HCT116 (cell line): Measurements from ENCODE around the gene NFIX.

Experiments
- EGR1 ChIP-seq: IDR thresholded peaks from 2 replicates; pipeline ENCODE4 v1.6.1; 2012; ENCODE audit warnings: low read depth
- EZH2 ChIP-seq: fragments of 200-600 bp; sonication (generic); IDR thresholded peaks from 2 replicates; pipeline ENCODE4 v1.6.1; 2017; ENCODE audit warnings: antibody characterized with exemption, mixed run types
- EZH2phosphoT487 ChIP-seq: fragments of 200-600 bp; IDR thresholded peaks from 2 replicates; pipeline ENCODE4 v1.6.1; 2018; ENCODE audit warnings: antibody characterized with exemption, borderline replicate concordance
- JUND ChIP-seq: IDR thresholded peaks from 2 replicates; pipeline ENCODE4 v1.6.1; 2012
- POLR2A ChIP-seq: IDR thresholded peaks from 2 replicates; pipeline ENCODE4 v1.7.0; 2011; ENCODE audit warnings: borderline replicate concordance; ENCODE audit not compliant: insufficient read depth, insufficient read length; ENCODE audit errors: extremely low read depth
- POLR2AphosphoS5 ChIP-seq: IDR thresholded peaks from 2 replicates; pipeline ENCODE4 v1.6.1; 2011; ENCODE audit warnings: mild to moderate bottlenecking, low read depth, low read length, moderate library complexity
- SIN3A ChIP-seq: IDR thresholded peaks from 2 replicates; pipeline ENCODE4 v1.6.1; 2012; ENCODE audit warnings: low read depth
- YY1 ChIP-seq: IDR thresholded peaks from 2 replicates; pipeline ENCODE4 v1.6.1; 2011; ENCODE audit warnings: low read length, low read depth, moderate library complexity, mild to moderate bottlenecking; ENCODE audit not compliant: insufficient replicate concordance; ENCODE audit errors: extremely low read depth
- TF ChIP-seq, protein P1 (sequence below): IDR thresholded peaks from 2 replicates; pipeline ENCODE4 v1.6.1; 2011; ENCODE audit warnings: mild to moderate bottlenecking, low read length, moderate library complexity; ENCODE audit not compliant: insufficient replicate concordance; ENCODE audit errors: extremely low read depth
- TF ChIP-seq, protein P2 (sequence below), 3 experiments: fragments of 200-600 bp in 1 of 3; sonication (generic) in 1 of 3; IDR thresholded peaks in 2 of 3; conservative IDR thresholded peaks in 1 of 3; 2 replicates each; pipeline ENCODE4 v1.5.1; 2012 to 2017; ENCODE audit warnings: low read depth in 2 of 3, low read length in 2 of 3, antibody characterized with exemption in 1 of 3, borderline replicate concordance in 1 of 3, control low read depth in 1 of 3, mild to moderate bottlenecking in 1 of 3, mixed read lengths in 1 of 3, mixed run types in 1 of 3, moderate library complexity in 1 of 3; ENCODE audit not compliant: insufficient read depth in 1 of 3
- TF ChIP-seq, protein P3 (sequence below): IDR thresholded peaks from 2 replicates; pipeline ENCODE4 v1.6.1; 2012; ENCODE audit warnings: low read depth

DNA sequence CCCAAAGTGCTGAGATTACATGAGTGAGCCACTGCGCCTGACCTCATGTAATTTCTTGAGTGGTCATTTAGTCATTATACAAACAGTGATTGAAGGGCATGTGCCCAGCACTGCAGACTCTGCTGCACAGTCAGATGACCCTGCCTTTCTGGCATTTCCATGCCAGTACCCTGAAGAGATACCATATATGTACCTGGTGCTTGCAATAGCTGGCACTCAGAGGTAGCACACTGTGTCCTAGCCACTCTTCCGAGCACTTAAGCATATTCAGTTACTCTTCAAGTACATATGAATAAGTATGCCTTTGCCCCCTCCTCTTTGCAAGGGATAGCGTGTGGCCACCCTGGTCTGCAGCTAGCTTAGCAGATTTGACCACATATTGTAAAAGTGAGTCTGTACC lies 139.4 kb downstream of the NFIX start:
- no peak for TF ChIP-seq SIN3A
- TF ChIP-seq, protein P1, sequence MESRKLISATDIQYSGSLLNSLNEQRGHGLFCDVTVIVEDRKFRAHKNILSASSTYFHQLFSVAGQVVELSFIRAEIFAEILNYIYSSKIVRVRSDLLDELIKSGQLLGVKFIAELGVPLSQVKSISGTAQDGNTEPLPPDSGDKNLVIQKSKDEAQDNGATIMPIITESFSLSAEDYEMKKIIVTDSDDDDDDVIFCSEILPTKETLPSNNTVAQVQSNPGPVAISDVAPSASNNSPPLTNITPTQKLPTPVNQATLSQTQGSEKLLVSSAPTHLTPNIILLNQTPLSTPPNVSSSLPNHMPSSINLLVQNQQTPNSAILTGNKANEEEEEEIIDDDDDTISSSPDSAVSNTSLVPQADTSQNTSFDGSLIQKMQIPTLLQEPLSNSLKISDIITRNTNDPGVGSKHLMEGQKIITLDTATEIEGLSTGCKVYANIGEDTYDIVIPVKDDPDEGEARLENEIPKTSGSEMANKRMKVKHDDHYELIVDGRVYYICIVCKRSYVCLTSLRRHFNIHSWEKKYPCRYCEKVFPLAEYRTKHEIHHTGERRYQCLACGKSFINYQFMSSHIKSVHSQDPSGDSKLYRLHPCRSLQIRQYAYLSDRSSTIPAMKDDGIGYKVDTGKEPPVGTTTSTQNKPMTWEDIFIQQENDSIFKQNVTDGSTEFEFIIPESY, result no peak
- no peak for TF ChIP-seq POLR2A
- TF ChIP-seq, protein P2, sequence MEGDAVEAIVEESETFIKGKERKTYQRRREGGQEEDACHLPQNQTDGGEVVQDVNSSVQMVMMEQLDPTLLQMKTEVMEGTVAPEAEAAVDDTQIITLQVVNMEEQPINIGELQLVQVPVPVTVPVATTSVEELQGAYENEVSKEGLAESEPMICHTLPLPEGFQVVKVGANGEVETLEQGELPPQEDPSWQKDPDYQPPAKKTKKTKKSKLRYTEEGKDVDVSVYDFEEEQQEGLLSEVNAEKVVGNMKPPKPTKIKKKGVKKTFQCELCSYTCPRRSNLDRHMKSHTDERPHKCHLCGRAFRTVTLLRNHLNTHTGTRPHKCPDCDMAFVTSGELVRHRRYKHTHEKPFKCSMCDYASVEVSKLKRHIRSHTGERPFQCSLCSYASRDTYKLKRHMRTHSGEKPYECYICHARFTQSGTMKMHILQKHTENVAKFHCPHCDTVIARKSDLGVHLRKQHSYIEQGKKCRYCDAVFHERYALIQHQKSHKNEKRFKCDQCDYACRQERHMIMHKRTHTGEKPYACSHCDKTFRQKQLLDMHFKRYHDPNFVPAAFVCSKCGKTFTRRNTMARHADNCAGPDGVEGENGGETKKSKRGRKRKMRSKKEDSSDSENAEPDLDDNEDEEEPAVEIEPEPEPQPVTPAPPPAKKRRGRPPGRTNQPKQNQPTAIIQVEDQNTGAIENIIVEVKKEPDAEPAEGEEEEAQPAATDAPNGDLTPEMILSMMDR (IDR thresholded peaks at IDR 0.05 in 2 of 3, conservative IDR thresholded peaks at IDR 0.05 in 1 of 3; ENCODE audit: borderline replicate concordance in 1 of 3, insufficient read depth in 1 of 3, low read depth in 2 of 3, low read length in 2 of 3), result no peak
- no peak for TF ChIP-seq JUND
- TF ChIP-seq, protein P3, sequence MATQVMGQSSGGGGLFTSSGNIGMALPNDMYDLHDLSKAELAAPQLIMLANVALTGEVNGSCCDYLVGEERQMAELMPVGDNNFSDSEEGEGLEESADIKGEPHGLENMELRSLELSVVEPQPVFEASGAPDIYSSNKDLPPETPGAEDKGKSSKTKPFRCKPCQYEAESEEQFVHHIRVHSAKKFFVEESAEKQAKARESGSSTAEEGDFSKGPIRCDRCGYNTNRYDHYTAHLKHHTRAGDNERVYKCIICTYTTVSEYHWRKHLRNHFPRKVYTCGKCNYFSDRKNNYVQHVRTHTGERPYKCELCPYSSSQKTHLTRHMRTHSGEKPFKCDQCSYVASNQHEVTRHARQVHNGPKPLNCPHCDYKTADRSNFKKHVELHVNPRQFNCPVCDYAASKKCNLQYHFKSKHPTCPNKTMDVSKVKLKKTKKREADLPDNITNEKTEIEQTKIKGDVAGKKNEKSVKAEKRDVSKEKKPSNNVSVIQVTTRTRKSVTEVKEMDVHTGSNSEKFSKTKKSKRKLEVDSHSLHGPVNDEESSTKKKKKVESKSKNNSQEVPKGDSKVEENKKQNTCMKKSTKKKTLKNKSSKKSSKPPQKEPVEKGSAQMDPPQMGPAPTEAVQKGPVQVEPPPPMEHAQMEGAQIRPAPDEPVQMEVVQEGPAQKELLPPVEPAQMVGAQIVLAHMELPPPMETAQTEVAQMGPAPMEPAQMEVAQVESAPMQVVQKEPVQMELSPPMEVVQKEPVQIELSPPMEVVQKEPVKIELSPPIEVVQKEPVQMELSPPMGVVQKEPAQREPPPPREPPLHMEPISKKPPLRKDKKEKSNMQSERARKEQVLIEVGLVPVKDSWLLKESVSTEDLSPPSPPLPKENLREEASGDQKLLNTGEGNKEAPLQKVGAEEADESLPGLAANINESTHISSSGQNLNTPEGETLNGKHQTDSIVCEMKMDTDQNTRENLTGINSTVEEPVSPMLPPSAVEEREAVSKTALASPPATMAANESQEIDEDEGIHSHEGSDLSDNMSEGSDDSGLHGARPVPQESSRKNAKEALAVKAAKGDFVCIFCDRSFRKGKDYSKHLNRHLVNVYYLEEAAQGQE, result no peak
- no peak for TF ChIP-seq EZH2
- no peak for TF ChIP-seq YY1
- TF ChIP-seq POLR2AphosphoS5, result no peak
- TF ChIP-seq EZH2phosphoT487, result no peak
- no peak for TF ChIP-seq EGR1
